ENCODE measurements around the gene SPAG9. TPM values are rescaled to one million over a fixed set of nuclear protein-coding genes. Genes with fewer than 3 reads are reported as not detected.

The SPAG9 gene
- total RNA-seq, 1 experiment from 2014 or later: 90.5 TPM

GRCh38 chr17:50924800-50925199, 195.9 kb downstream of the SPAG9 start:
- Histone ChIP-seq H2AFZ (ENCODE audit: low read length) (no peak overlapping the region), H3K4me3 (ENCODE audit: low read length) (no peak overlapping the region), H3K79me2 (ENCODE audit: low read length) (no peaks in the 10 kb centered on the region), H3K4me2 (ENCODE audit: low read length) (no peak overlapping the region), H3F3A (ENCODE audit: low read length, unreplicated experiment) (no peaks in the 10 kb centered on the region), H3K27ac (ENCODE audit: low read length) (no peak overlapping the region), H3K27me3 (ENCODE audit: low read length) (no peaks in the 10 kb centered on the region), H3K9me2 (replicated peaks; ENCODE audit: low read length) (no peaks in the 10 kb centered on the region), H3K9me3 (ENCODE audit: low read length) (no peaks in the 10 kb centered on the region), H4K20me1 (ENCODE audit: low read length) (no peaks in the 10 kb centered on the region), H3K36me3 (ENCODE audit: low read depth, low read length) (no peaks in the 10 kb centered on the region), H3K9ac (ENCODE audit: low read length) (no peak overlapping the region), H3K4me1 (ENCODE audit: insufficient read depth, low read length) (peaks cover 5% of the 10 kb centered on the region)
- no peak for DNase-seq
- ChIA-PET CTCF (no interaction called here), POLR2A (ENCODE audit: unreplicated experiment) (no interaction called here)
- BruUV-seq (replicated peaks): no TSS peak
- intact Hi-C loops (cut with micrococcal nuclease): no loop called here
- TF ChIP-seq EZH2 (IDR thresholded peaks at IDR 0.05; ENCODE audit: low read length, unreplicated experiment): no peak
- no peak for TF ChIP-seq EZH2phosphoT487 (IDR thresholded peaks at IDR 0.05; ENCODE audit: borderline replicate concordance, low read length)
- no peak for ATAC-seq

DNA sequence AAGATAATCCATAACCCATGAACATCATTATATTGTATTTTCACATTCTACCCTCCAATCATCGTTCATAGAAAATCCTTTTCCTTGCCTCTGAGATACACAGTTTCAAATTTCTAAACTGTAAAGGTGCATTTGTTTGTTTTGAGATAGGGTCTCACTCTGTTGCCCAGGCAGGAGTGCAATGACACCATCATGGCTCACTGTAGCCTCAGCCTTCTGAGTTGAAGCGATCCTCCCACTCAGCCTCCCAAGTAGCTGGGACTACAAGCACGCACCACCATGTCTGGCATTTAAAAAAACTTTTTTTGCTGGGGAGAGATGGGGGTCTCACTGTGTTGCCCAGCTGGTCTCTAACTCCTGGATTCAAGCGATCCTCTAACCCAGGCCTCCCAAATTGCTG, 196.4 kb downstream of the SPAG9 start:
- Histone ChIP-seq H3F3A (ENCODE audit: low read length, unreplicated experiment) (no peaks in the 10 kb centered on the region), H3K4me3 (ENCODE audit: low read length) (no peak overlapping the region), H3K9ac (ENCODE audit: low read length) (no peak overlapping the region), H3K36me3 (ENCODE audit: low read depth, low read length) (no peaks in the 10 kb centered on the region), H3K27ac (ENCODE audit: low read length) (no peak overlapping the region), H3K79me2 (ENCODE audit: low read length) (no peaks in the 10 kb centered on the region), H3K4me2 (ENCODE audit: low read length) (no peak overlapping the region), H3K9me2 (replicated peaks; ENCODE audit: low read length) (no peaks in the 10 kb centered on the region), H2AFZ (ENCODE audit: low read length) (no peak overlapping the region), H3K27me3 (ENCODE audit: low read length) (no peaks in the 10 kb centered on the region), H4K20me1 (ENCODE audit: low read length) (no peaks in the 10 kb centered on the region), H3K4me1 (ENCODE audit: insufficient read depth, low read length) (peaks cover 9% of the 10 kb centered on the region), H3K9me3 (ENCODE audit: low read length) (no peaks in the 10 kb centered on the region)
- ChIA-PET CTCF (no interaction called here), POLR2A (ENCODE audit: unreplicated experiment) (no interaction called here)
- DNase-seq (no peak), ATAC-seq (no peak)
- no peak for TF ChIP-seq EZH2 (IDR thresholded peaks at IDR 0.05; ENCODE audit: low read length, unreplicated experiment)
- no peak for TF ChIP-seq EZH2phosphoT487 (IDR thresholded peaks at IDR 0.05; ENCODE audit: borderline replicate concordance, low read length)
- TF ChIP-seq, protein P1, sequence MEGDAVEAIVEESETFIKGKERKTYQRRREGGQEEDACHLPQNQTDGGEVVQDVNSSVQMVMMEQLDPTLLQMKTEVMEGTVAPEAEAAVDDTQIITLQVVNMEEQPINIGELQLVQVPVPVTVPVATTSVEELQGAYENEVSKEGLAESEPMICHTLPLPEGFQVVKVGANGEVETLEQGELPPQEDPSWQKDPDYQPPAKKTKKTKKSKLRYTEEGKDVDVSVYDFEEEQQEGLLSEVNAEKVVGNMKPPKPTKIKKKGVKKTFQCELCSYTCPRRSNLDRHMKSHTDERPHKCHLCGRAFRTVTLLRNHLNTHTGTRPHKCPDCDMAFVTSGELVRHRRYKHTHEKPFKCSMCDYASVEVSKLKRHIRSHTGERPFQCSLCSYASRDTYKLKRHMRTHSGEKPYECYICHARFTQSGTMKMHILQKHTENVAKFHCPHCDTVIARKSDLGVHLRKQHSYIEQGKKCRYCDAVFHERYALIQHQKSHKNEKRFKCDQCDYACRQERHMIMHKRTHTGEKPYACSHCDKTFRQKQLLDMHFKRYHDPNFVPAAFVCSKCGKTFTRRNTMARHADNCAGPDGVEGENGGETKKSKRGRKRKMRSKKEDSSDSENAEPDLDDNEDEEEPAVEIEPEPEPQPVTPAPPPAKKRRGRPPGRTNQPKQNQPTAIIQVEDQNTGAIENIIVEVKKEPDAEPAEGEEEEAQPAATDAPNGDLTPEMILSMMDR (conservative IDR thresholded peaks at IDR 0.05; ENCODE audit: low read depth, low read length): no peak
- BruUV-seq (replicated peaks): no TSS peak
- intact Hi-C loops (cut with micrococcal nuclease): no loop called here

- TF ChIP-seq EZH2 (IDR thresholded peaks at IDR 0.05; ENCODE audit: low read length, unreplicated experiment) (no peak), EZH2phosphoT487 (IDR thresholded peaks at IDR 0.05; ENCODE audit: borderline replicate concordance, low read length) (no peak)
- TF ChIP-seq, protein P1 (conservative IDR thresholded peaks at IDR 0.05; ENCODE audit: low read depth, low read length): no peak
- no peaks in the 10 kb centered on the region for H3K9me2 ChIP-seq (replicated peaks; ENCODE audit: low read length)
- H3K9ac ChIP-seq (ENCODE audit: low read length): no peak overlapping the region
- no peaks in the 10 kb centered on the region for H3K27me3 ChIP-seq (ENCODE audit: low read length)
- no peak overlapping the region for H3K4me2 ChIP-seq (ENCODE audit: low read length)
- no peaks in the 10 kb centered on the region for H3K9me3 ChIP-seq (ENCODE audit: low read length)
- H4K20me1 ChIP-seq (ENCODE audit: low read length): no peaks in the 10 kb centered on the region
- H2AFZ ChIP-seq (ENCODE audit: low read length): no peak overlapping the region
- no TSS peak for BruUV-seq (replicated peaks)
- H3K27ac ChIP-seq (ENCODE audit: low read length): no peak overlapping the region
- H3K79me2 ChIP-seq (ENCODE audit: low read length): no peaks in the 10 kb centered on the region
- ChIA-PET POLR2A (ENCODE audit: unreplicated experiment) (no interaction called here), CTCF (no interaction called here)
- peaks cover 13% of the 10 kb centered on the region for H3K4me1 ChIP-seq (ENCODE audit: insufficient read depth, low read length)
- H3K4me3 ChIP-seq (ENCODE audit: low read length): no peak overlapping the region
- intact Hi-C loops (cut with micrococcal nuclease): no loop called here
- ATAC-seq: no peak
- no peaks in the 10 kb centered on the region for H3K36me3 ChIP-seq (ENCODE audit: low read depth, low read length)
- DNase-seq: no peak
- H3F3A ChIP-seq (ENCODE audit: low read length, unreplicated experiment): no peaks in the 10 kb centered on the region
Observed at GRCh38 chr17:50923611-50924010, 197.1 kb downstream of the SPAG9 start.
